Adrenal gland (tissue), 12 donors: ENCODE data around the gene MACROD2. TPM values are rescaled to one million over a fixed set of nuclear protein-coding genes. Genes with fewer than 3 reads are reported as not detected.

Source experiments
- DNase-seq, 7 donors: peaks; one replicate each; pipeline ENCODE4 v3.0.0-alpha.2; 2019 to 2020
- H3K27ac ChIP-seq, 5 donors: fragments of 200-600 bp; sonication (generic) in 4 of 5; 1 replicate in 3 of 5; 2 replicates in 2 of 5; pipeline versions ENCODE4 v1.5.1 to v1.8.0; 2016 to 2020; ENCODE audit warnings: mild to moderate bottlenecking in 1 of 5
- H3K27me3 ChIP-seq: fragments of 200-600 bp; 2 replicates; pipeline ENCODE4 v1.8.0; 2021
- H3K36me3 ChIP-seq, 2 donors: fragments of 200-600 bp; replicated peaks in 1 of 2; 1 replicate in 1 of 2; 2 replicates in 1 of 2; pipeline versions ENCODE4 v1.5.1 to v1.8.0; 2018 to 2022
- H3K4me1 ChIP-seq, 2 donors: fragments of 200-600 bp; replicated peaks in 1 of 2; 1 replicate in 1 of 2; 2 replicates in 1 of 2; pipeline versions ENCODE4 v1.5.1 to v1.8.0; 2018 to 2021
- H3K4me3 ChIP-seq, 4 donors: fragments of 200-600 bp; sonication (generic) in 3 of 4; one replicate each; pipeline ENCODE4 v1.5.1; 2016 to 2018
- H3K9me3 ChIP-seq, 3 donors: fragments of 200-600 bp; sonication (generic) in 1 of 3; replicated peaks in 1 of 3; 1 replicate in 2 of 3; 2 replicates in 1 of 3; pipeline versions ENCODE4 v1.5.1 to v1.8.0; 2016 to 2021
- POLR2A ChIP-seq, 2 donors: fragments of 450-650 bp; IDR thresholded peaks; one replicate each; pipeline ENCODE4 v1.6.1; 2017; ENCODE audit warnings: antibody characterized with exemption in 2 of 2, mild to moderate bottlenecking in 2 of 2, moderate library complexity in 1 of 2
- WGBS, 4 donors: extraction: QIAGEN DNeasy Blood & Tissue Kit in 2 of 4; methylation state at CpG; one replicate each; pipeline versions ENCODE4 v1.1.5 to v1.1.7; 2013 to 2017; 5-methylcytosine and 5-hydroxymethylcytosine counted together
- intact Hi-C, 2 donors: fragments of 100-400 bp; cut with DNase I; formaldehyde crosslinking; loops; one replicate each; pipeline versions ENCODE4 v1.14.1 to v1.15.0; 2022 to 2023
- polyA plus RNA-seq, 3 donors: library from polyadenylated mRNA; stranded (reverse); fragments of 200-250 nt in 2 of 3; fragments of 350-450 nt in 1 of 3; fragmentation: Illumina TruSeq in 1 of 3; extraction: RNeasy Lipid Tissue Mini Kit (QIAGEN cat#74804) in 1 of 3; gene quantifications; one replicate each; pipeline ENCODE4 v1.2.3, GENCODE V29; 2013 to 2014
- total RNA-seq, 9 donors: library from RNA; depleted of rRNA in 4 of 9; stranded (reverse); fragments of >200 nt in 4 of 9; fragments of 120-200 nt in 1 of 9; fragmentation: NEBNext Ultra II Directional in 1 of 9; extraction: Animal tissue kit (Norgen Biotek cat#: 25700) in 1 of 9; gene quantifications; one replicate each; pipeline versions ENCODE4 v1.1.0 to v1.2.4, GENCODE V29; 2013 to 2023
- TF ChIP-seq, protein P1 (sequence below), 6 experiments: fragments of 450-650 bp in 4 of 6; fragments of 200-600 bp in 2 of 6; sonication (generic) in 1 of 6; IDR thresholded peaks; 1 replicate in 5 of 6; 2 replicates in 1 of 6; pipeline versions ENCODE4 v1.5.1 to v1.8.0; 2016 to 2021; ENCODE audit warnings: antibody characterized with exemption in 6 of 6, mild to moderate bottlenecking in 2 of 6, moderate library complexity in 1 of 6
- donor health status: healthy with polysubstance abuse.
- donor health status: Bipolar disorder and iron deficiency.
- donor health status: DM: yes; HTN: yes; CAD: no.
- donor health status: DM: no; HTN: no; CAD: no.
- donor health status: DM: no; HTN: no; CAD: no.
- donor health status: DM: yes; HTN: yes; CAD: no.

The MACROD2 gene
- total and polyA plus RNA-seq, 12 donors = 1.1 to 21.2 (median 6.4) TPM

DNA sequence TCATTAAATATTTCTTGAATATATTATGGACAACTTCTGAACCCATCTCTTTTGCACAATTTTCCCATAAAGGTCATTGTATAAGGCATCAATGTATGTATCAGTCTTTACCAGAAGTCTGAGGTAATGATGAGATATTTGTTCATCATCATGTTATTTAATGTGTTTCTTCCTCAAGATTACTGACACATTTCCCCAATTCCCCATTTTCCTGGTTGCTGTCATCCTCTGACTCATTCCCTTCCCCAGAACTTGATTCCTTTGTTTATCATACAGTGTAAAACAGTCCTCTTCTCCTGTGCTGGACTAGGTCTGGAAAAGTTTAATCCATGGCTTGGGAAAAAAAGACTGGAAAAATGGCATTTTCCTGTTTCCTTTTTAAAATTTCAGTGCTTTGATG lies 450.0 kb downstream of the MACROD2 start:
- DNase-seq = no peak
- TF ChIP-seq, protein P1, sequence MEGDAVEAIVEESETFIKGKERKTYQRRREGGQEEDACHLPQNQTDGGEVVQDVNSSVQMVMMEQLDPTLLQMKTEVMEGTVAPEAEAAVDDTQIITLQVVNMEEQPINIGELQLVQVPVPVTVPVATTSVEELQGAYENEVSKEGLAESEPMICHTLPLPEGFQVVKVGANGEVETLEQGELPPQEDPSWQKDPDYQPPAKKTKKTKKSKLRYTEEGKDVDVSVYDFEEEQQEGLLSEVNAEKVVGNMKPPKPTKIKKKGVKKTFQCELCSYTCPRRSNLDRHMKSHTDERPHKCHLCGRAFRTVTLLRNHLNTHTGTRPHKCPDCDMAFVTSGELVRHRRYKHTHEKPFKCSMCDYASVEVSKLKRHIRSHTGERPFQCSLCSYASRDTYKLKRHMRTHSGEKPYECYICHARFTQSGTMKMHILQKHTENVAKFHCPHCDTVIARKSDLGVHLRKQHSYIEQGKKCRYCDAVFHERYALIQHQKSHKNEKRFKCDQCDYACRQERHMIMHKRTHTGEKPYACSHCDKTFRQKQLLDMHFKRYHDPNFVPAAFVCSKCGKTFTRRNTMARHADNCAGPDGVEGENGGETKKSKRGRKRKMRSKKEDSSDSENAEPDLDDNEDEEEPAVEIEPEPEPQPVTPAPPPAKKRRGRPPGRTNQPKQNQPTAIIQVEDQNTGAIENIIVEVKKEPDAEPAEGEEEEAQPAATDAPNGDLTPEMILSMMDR (IDR thresholded peaks at IDR 0.05) = no peak
- no peak for TF ChIP-seq POLR2A (IDR thresholded peaks at IDR 0.05)
- intact Hi-C loops = no loop called here
- Histone ChIP-seq H3K4me3 (no peak overlapping the region), H3K36me3 (no peaks in the 10 kb centered on the region), H3K27ac (no peak overlapping the region), H3K27me3 (no peaks in the 10 kb centered on the region), H3K9me3 (no peaks in the 10 kb centered on the region), H3K4me1 (no peaks in the 10 kb centered on the region)

DNA sequence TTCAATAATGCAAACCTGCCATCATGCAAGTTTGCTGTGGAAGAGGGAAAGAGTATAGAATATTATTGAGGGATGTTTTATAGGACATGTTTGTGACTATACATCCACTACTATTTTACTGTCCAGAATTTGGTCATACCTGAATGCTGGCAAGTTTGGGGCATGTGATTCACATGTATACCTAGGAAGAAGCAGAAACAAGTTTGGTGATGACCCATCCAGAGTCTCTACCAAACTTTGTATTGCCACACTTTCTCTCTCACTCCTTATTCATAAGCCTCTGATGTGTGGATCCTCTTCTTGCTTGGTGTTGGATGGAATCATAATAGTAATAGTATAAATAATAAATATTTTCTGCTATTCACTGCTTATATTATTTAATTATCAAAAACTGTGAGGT lies 450.6 kb downstream of the MACROD2 start:
- Histone ChIP-seq H3K27ac (no peak overlapping the region), H3K4me1 (no peaks in the 10 kb centered on the region), H3K27me3 (no peaks in the 10 kb centered on the region), H3K4me3 (no peak overlapping the region), H3K36me3 (no peaks in the 10 kb centered on the region), H3K9me3 (no peaks in the 10 kb centered on the region)
- intact Hi-C loops = no loop called here
- TF ChIP-seq, protein P1 (IDR thresholded peaks at IDR 0.05) = no peak
- TF ChIP-seq POLR2A (IDR thresholded peaks at IDR 0.05) = no peak
- no peak for DNase-seq

- Histone ChIP-seq H3K9me3 (no peaks in the 10 kb centered on the region), H3K36me3 (no peaks in the 10 kb centered on the region), H3K27me3 (no peaks in the 10 kb centered on the region), H3K4me3 (no peak overlapping the region), H3K4me1 (no peaks in the 10 kb centered on the region), H3K27ac (no peak overlapping the region)
- no peak for DNase-seq
- intact Hi-C loops = no loop called here
- TF ChIP-seq, protein P1 (IDR thresholded peaks at IDR 0.05) = no peak
- no peak for TF ChIP-seq POLR2A (IDR thresholded peaks at IDR 0.05)
Observed at GRCh38 chr20:14446446-14446845, 451.1 kb downstream of the MACROD2 start.

- no peaks in the 10 kb centered on the region for H3K36me3 ChIP-seq
- H3K27ac ChIP-seq = no peak overlapping the region
- DNase-seq = no peak
- H3K27me3 ChIP-seq = no peaks in the 10 kb centered on the region
- intact Hi-C loops = no loop called here
- no peaks in the 10 kb centered on the region for H3K4me1 ChIP-seq
- 67 to 93% (median 75%) methylated on average over 1 of the region's 1 CpG for WGBS, 4 donors
- no peak overlapping the region for H3K4me3 ChIP-seq
- H3K9me3 ChIP-seq = no peaks in the 10 kb centered on the region
- TF ChIP-seq, protein P1 (IDR thresholded peaks at IDR 0.05) = no peak
- TF ChIP-seq POLR2A (IDR thresholded peaks at IDR 0.05) = no peak
Observed at GRCh38 chr20:14449323-14449722, 454.0 kb downstream of the MACROD2 start.
